Fibroblast of lung (primary cell): Measurements from ENCODE around the gene SYDE1.

Source experiments
- EZH2 ChIP-seq: IDR thresholded peaks from 2 replicates; pipeline ENCODE4 v1.5.1; 2012; ENCODE audit warnings: low read length, control low read depth, mild to moderate bottlenecking; ENCODE audit errors: missing control alignments
- TF ChIP-seq, protein P1 (sequence below), 2 donors: IDR thresholded peaks in 1 of 2; conservative IDR thresholded peaks in 1 of 2; 1 replicate in 1 of 2; 2 replicates in 1 of 2; pipeline ENCODE4 v1.5.1; 2011 to 2012; ENCODE audit warnings: low read length in 2 of 2, control low read depth in 1 of 2, inconsistent platforms in 1 of 2, low read depth in 1 of 2, mild to moderate bottlenecking in 1 of 2

- no peak for TF ChIP-seq EZH2
- TF ChIP-seq, protein P1, sequence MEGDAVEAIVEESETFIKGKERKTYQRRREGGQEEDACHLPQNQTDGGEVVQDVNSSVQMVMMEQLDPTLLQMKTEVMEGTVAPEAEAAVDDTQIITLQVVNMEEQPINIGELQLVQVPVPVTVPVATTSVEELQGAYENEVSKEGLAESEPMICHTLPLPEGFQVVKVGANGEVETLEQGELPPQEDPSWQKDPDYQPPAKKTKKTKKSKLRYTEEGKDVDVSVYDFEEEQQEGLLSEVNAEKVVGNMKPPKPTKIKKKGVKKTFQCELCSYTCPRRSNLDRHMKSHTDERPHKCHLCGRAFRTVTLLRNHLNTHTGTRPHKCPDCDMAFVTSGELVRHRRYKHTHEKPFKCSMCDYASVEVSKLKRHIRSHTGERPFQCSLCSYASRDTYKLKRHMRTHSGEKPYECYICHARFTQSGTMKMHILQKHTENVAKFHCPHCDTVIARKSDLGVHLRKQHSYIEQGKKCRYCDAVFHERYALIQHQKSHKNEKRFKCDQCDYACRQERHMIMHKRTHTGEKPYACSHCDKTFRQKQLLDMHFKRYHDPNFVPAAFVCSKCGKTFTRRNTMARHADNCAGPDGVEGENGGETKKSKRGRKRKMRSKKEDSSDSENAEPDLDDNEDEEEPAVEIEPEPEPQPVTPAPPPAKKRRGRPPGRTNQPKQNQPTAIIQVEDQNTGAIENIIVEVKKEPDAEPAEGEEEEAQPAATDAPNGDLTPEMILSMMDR (conservative IDR thresholded peaks at IDR 0.05 in 1 of 2, IDR thresholded peaks at IDR 0.05 in 1 of 2; ENCODE audit: low read depth in 1 of 2, low read length in 2 of 2): no peak
Observed at GRCh38 chr19:15144046-15144646, 36.9 kb downstream of the SYDE1 start.
